Endodermal cell (in vitro differentiated cells): ENCODE results near the gene DYRK1A. TPM values are rescaled to one million over a fixed set of nuclear protein-coding genes. Genes with fewer than 3 reads are reported as not detected.

Source experiments
- DNase-seq: peaks from one replicate; pipeline ENCODE4 v3.0.0-alpha.2; 2017
- H3K27ac ChIP-seq: 2 replicates; pipeline ENCODE4 v1.5.1; 2013; ENCODE audit warnings: mild to moderate bottlenecking, low read depth, low read length, moderate library complexity
- H3K27me3 ChIP-seq: 2 replicates; pipeline ENCODE4 v1.6.1; 2013; ENCODE audit warnings: mild to moderate bottlenecking, low read length, moderate library complexity; ENCODE audit not compliant: insufficient read depth, control insufficient read depth, poor library complexity, severe bottlenecking
- H3K36me3 ChIP-seq: 2 replicates; pipeline ENCODE4 v1.7.0; 2013; ENCODE audit warnings: mild to moderate bottlenecking, low read length, moderate library complexity; ENCODE audit not compliant: control insufficient read depth, insufficient read depth
- H3K4me1 ChIP-seq: one replicate; pipeline ENCODE4 v1.7.0; 2013; ENCODE audit warnings: low read length; ENCODE audit not compliant: control insufficient read depth, insufficient read depth
- H3K4me3 ChIP-seq: 2 replicates; pipeline ENCODE4 v1.5.1; 2013; ENCODE audit warnings: mild to moderate bottlenecking, low read length, moderate library complexity
- H3K9ac ChIP-seq: 2 replicates; pipeline ENCODE4 v1.6.1; 2013; ENCODE audit warnings: mild to moderate bottlenecking, low read length, moderate library complexity; ENCODE audit not compliant: poor library complexity, severe bottlenecking; ENCODE audit errors: extremely low read depth
- H3K9me3 ChIP-seq: 2 replicates; pipeline ENCODE4 v1.6.1; 2013; ENCODE audit warnings: mild to moderate bottlenecking, low read length, moderate library complexity; ENCODE audit not compliant: control insufficient read depth
- H3K27ac Mint-ChIP-seq: 2 replicates; pipeline ENCODE4 v1.8.0; 2020; ENCODE audit warnings: mixed read lengths
- H3K27me3 Mint-ChIP-seq: 2 replicates; pipeline ENCODE4 v1.8.0; 2021; ENCODE audit warnings: mild to moderate bottlenecking, mixed read lengths; ENCODE audit not compliant: insufficient read depth
- H3K36me3 Mint-ChIP-seq: 2 replicates; pipeline ENCODE4 v1.8.0; 2020; ENCODE audit warnings: low read depth, mixed read lengths
- H3K4me1 Mint-ChIP-seq: 2 replicates; pipeline ENCODE4 v1.8.0; 2020; ENCODE audit warnings: mixed read lengths
- H3K4me3 Mint-ChIP-seq: 2 replicates; pipeline ENCODE4 v1.8.0; 2020; ENCODE audit warnings: mild to moderate bottlenecking, moderate library complexity, mixed read lengths
- H3K9me3 Mint-ChIP-seq: 2 replicates; pipeline ENCODE4 v1.8.0; 2020; ENCODE audit warnings: mild to moderate bottlenecking, mixed read lengths
- CTCF ChIP-seq: fragments of 200-600 bp; sonication (generic); conservative IDR thresholded peaks from 2 replicates; pipeline ENCODE4 v1.5.0; 2021; ENCODE audit warnings: antibody characterized with exemption, mild to moderate bottlenecking
- WGBS, 2 experiments: methylation state at CpG; one replicate each; pipeline versions ENCODE4 v1.1.5 to v1.1.7; 2013; ENCODE audit warnings: missing lambda C conversion rate in 2 of 2, mixed read lengths in 1 of 2; ENCODE audit not compliant: insufficient coverage in 1 of 2, insufficient read length in 1 of 2; 5-methylcytosine and 5-hydroxymethylcytosine counted together
- total RNA-seq, 2 donors: library from RNA; stranded (reverse); fragmentation: NEBNext Ultra II Directional in 1 of 2; extraction: Animal tissue kit (Norgen Biotek cat#: 25700) in 1 of 2; gene quantifications; 2 replicates in 1 of 2; 3 replicates in 1 of 2; pipeline ENCODE4 v1.2.1, GENCODE V29; 2021

The DYRK1A gene
- total RNA-seq, 2 donors from 2014 or later = 73.9 to 75.2 TPM

- Histone ChIP-seq H3K9me3 (peaks cover 28% of the 10 kb centered on the region), H3K27ac (no peak overlapping the region), H3K27me3 (no peaks in the 10 kb centered on the region), H3K9ac (no peak overlapping the region), H3K4me3 (peak overlapping the region; percentile 23), H3K4me1 (peaks cover 3% of the 10 kb centered on the region), H3K36me3 (no peaks in the 10 kb centered on the region)
- WGBS, 2 experiments = 92 to 93% methylated on average over 2 to 7 of the region's 7 CpGs
- H3K36me3 Mint-ChIP-seq = peaks cover 8% of the 10 kb centered on the region
- TF ChIP-seq CTCF = no peak
- peaks cover 15% of the 10 kb centered on the region for H3K4me1 Mint-ChIP-seq
- H3K27ac Mint-ChIP-seq = no peak overlapping the region
- no peaks in the 10 kb centered on the region for H3K27me3 Mint-ChIP-seq
- DNase-seq = no peak
- H3K4me3 Mint-ChIP-seq = no peak overlapping the region
- H3K9me3 Mint-ChIP-seq = peaks cover 13% of the 10 kb centered on the region
Measured at GRCh38 chr21:37535672-37536071, 169.1 kb downstream of the DYRK1A start.

DNA sequence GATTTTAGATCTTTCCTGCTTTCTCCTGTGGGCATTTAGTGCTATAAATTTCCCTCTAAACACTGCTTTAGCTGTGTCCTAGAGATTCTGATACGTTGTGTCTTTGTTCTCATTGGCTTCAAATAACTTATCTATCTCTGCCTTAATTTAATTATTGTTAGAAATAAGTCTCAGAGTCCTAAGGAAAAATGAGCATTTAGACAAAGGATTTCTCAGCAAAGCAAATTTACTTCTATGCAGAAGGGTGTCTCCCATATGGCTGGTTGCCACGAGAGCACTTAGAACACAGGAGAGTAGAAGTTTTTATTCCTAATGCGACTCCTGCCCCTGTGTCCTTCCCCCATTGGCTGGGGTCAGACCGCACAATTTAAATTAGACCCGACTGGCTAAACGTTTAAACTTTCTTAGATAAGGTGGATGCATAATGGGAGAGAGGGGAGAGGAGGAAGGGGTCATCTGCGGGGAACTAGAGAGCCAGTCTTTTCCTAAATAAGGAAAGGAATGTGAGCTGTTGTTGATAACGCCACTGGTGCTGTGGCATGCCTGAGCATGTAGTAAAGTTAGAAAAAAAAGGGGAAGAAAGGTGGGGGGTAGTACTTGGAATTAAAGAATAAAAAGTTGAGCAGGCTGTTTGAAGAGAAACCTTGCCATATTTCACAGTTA, 170.2 kb downstream of the DYRK1A start:
- no peak for TF ChIP-seq CTCF
- H3K4me1 Mint-ChIP-seq = peaks cover 8% of the 10 kb centered on the region
- DNase-seq = peak; percentile 66
- no peak overlapping the region for H3K9ac ChIP-seq
- H3K4me3 ChIP-seq = peak overlapping the region; percentile 32
- WGBS, 2 experiments = 75 to 87% methylated on average over 6 to 8 of the region's 8 CpGs
- H3K9me3 ChIP-seq = peaks cover 28% of the 10 kb centered on the region
- H3K4me1 ChIP-seq = no peaks in the 10 kb centered on the region
- H3K27ac Mint-ChIP-seq = peak overlapping the region; percentile 37
- no peaks in the 10 kb centered on the region for H3K27me3 Mint-ChIP-seq
- no peaks in the 10 kb centered on the region for H3K27me3 ChIP-seq
- no peaks in the 10 kb centered on the region for H3K36me3 ChIP-seq
- H3K9me3 Mint-ChIP-seq = peaks cover 16% of the 10 kb centered on the region
- H3K4me3 Mint-ChIP-seq = no peak overlapping the region
- H3K27ac ChIP-seq = no peak overlapping the region
- peaks cover 8% of the 10 kb centered on the region for H3K36me3 Mint-ChIP-seq

- peaks cover 8% of the 10 kb centered on the region for H3K36me3 Mint-ChIP-seq
- no peaks in the 10 kb centered on the region for H3K27me3 Mint-ChIP-seq
- Histone ChIP-seq H3K4me1 (no peaks in the 10 kb centered on the region), H3K4me3 (peak overlapping the region; percentile 32), H3K9me3 (peaks cover 31% of the 10 kb centered on the region), H3K36me3 (no peaks in the 10 kb centered on the region), H3K27ac (no peak overlapping the region), H3K9ac (no peak overlapping the region), H3K27me3 (no peaks in the 10 kb centered on the region)
- peaks cover 4% of the 10 kb centered on the region for H3K4me1 Mint-ChIP-seq
- no peak for TF ChIP-seq CTCF
- WGBS, 2 experiments = 93 to 96% methylated on average over 2 to 4 of the region's 4 CpGs
- peaks cover 16% of the 10 kb centered on the region for H3K9me3 Mint-ChIP-seq
- DNase-seq = no peak
- no peak overlapping the region for H3K4me3 Mint-ChIP-seq
- H3K27ac Mint-ChIP-seq = no peak overlapping the region
Measured at GRCh38 chr21:37537391-37537996, 170.9 kb downstream of the DYRK1A start.
